Hepatocyte (in vitro differentiated cells): Measurements from ENCODE around the gene DDX5.

Experiments
- EZH2 ChIP-seq: fragments of 200-600 bp; sonication (generic); IDR thresholded peaks from 2 replicates; pipeline ENCODE4 v1.6.1; 2016; ENCODE audit warnings: antibody characterized with exemption, mild to moderate bottlenecking, borderline replicate concordance
- EZH2phosphoT487 ChIP-seq: fragments of 200-600 bp; sonication (generic); IDR thresholded peaks from one replicate; pipeline ENCODE4 v1.6.1; 2018; ENCODE audit warnings: antibody characterized with exemption, mild to moderate bottlenecking, low read depth, moderate library complexity; ENCODE audit not compliant: unreplicated experiment, severe bottlenecking
- TF ChIP-seq, protein P1 (sequence below): fragments of 200-600 bp; sonication (generic); IDR thresholded peaks from 2 replicates; pipeline ENCODE4 v1.5.1; 2016; ENCODE audit warnings: antibody characterized with exemption, mild to moderate bottlenecking; ENCODE audit not compliant: poor library complexity

DNA sequence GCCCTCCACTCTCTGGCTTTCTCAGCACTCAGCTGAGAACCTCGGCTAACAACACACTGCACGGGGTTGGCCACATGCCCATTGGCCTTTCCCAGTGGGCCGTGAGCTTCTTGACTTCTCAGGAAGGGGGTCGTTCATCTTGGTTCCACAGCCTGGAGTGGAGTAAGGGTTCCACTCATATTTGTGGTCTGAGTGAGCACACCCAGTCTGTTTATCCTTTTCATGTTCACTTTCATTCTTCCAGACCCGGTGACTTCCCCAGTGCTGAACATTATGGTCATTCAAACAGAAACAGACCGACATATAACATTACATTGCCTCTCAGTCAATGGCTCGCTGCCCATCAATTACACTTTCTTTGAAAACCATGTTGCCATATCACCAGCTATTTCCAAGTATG is 48.9 kb downstream of the DDX5 start:
- TF ChIP-seq, protein P1, sequence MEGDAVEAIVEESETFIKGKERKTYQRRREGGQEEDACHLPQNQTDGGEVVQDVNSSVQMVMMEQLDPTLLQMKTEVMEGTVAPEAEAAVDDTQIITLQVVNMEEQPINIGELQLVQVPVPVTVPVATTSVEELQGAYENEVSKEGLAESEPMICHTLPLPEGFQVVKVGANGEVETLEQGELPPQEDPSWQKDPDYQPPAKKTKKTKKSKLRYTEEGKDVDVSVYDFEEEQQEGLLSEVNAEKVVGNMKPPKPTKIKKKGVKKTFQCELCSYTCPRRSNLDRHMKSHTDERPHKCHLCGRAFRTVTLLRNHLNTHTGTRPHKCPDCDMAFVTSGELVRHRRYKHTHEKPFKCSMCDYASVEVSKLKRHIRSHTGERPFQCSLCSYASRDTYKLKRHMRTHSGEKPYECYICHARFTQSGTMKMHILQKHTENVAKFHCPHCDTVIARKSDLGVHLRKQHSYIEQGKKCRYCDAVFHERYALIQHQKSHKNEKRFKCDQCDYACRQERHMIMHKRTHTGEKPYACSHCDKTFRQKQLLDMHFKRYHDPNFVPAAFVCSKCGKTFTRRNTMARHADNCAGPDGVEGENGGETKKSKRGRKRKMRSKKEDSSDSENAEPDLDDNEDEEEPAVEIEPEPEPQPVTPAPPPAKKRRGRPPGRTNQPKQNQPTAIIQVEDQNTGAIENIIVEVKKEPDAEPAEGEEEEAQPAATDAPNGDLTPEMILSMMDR, result no peak
- TF ChIP-seq EZH2 (no peak), EZH2phosphoT487 (no peak)
